IMR-90 (cell line): ENCODE data around the gene MBD3L2B. TPM values are rescaled to one million over a fixed set of nuclear protein-coding genes. Genes with fewer than 3 reads are reported as not detected.

Source experiments
- ATAC-seq: fragments of 200-7000 bp; cut with Tn5 transposase; 2 replicates; pipeline ENCODE4 v1.9.1; 2020; ENCODE audit warnings: low read depth, mild to moderate bottlenecking, moderate library complexity
- BruUV-seq: library from RNA; stranded (reverse); fragments of 400-500 nt; replicated peaks from 2 replicates; lab custom pipeline; 2021; lab: Mats Ljungman, UMichigan
- CTCF ChIA-PET: fragments of 300-600 bp; formaldehyde crosslinking; extraction: SDS; loops from one replicate; lab custom pipeline; 2021; ENCODE audit warnings: antibody characterized with exemption; lab: Yijun Ruan, JAX
- POLR2A ChIA-PET: fragments of 300-600 bp; sonication (Branson Sonifier 250); formaldehyde crosslinking; loops from one replicate; lab custom pipeline; 2022; ENCODE audit warnings: antibody characterized with exemption; ENCODE audit not compliant: unreplicated experiment; lab: Charles Lee
- DNase-seq: peaks from one replicate; pipeline ENCODE4 v3.0.0; 2013
- H2AFZ ChIP-seq: replicated peaks from 2 replicates; pipeline ENCODE3; 2013; ENCODE audit warnings: low read length, mild to moderate bottlenecking; ENCODE audit not compliant: poor library complexity
- H2AK5ac ChIP-seq: 2 replicates; pipeline ENCODE4 v1.6.1; 2013; ENCODE audit warnings: low read depth, low read length, inconsistent platforms
- H2AK9ac ChIP-seq: replicated peaks from 2 replicates; pipeline ENCODE3; 2013; ENCODE audit warnings: mild to moderate bottlenecking, low read depth, low read length, moderate library complexity; ENCODE audit not compliant: poor library complexity
- H2BK120ac ChIP-seq: 2 replicates; pipeline ENCODE4 v1.6.1; 2013; ENCODE audit warnings: low read depth, low read length, inconsistent platforms
- H2BK15ac ChIP-seq: 3 replicates; pipeline ENCODE4 v1.6.1; 2013; ENCODE audit warnings: low read depth, low read length, inconsistent platforms
- H2BK20ac ChIP-seq: 2 replicates; pipeline ENCODE4 v1.6.1; 2013; ENCODE audit warnings: low read depth, mild to moderate bottlenecking, inconsistent platforms, low read length, moderate library complexity
- H2BK5ac ChIP-seq: 2 replicates; pipeline ENCODE4 v1.6.1; 2013; ENCODE audit warnings: mild to moderate bottlenecking, low read depth, low read length, inconsistent platforms; ENCODE audit not compliant: poor library complexity, severe bottlenecking
- H3K14ac ChIP-seq: replicated peaks from 2 replicates; pipeline ENCODE4 v1.6.1; 2013; ENCODE audit warnings: low read depth, low read length, inconsistent platforms
- H3K18ac ChIP-seq: 2 replicates; pipeline ENCODE4 v1.6.1; 2013; ENCODE audit warnings: low read depth, low read length, control low read depth
- H3K23ac ChIP-seq: 2 replicates; pipeline ENCODE4 v1.6.1; 2013; ENCODE audit warnings: low read depth, low read length, inconsistent platforms
- H3K27ac ChIP-seq: 2 replicates; pipeline ENCODE4 v1.5.1; 2013; ENCODE audit warnings: mild to moderate bottlenecking, control low read depth, low read length; ENCODE audit not compliant: insufficient read depth
- H3K27me3 ChIP-seq: 2 replicates; pipeline ENCODE4 v1.6.1; 2013; ENCODE audit warnings: low read length; ENCODE audit not compliant: control insufficient read depth, insufficient read depth
- H3K36me3 ChIP-seq: 2 replicates; pipeline ENCODE4 v1.6.1; 2013; ENCODE audit warnings: low read length, mixed read lengths; ENCODE audit not compliant: control insufficient read depth, insufficient read depth
- H3K4ac ChIP-seq: 2 replicates; pipeline ENCODE4 v1.6.1; 2013; ENCODE audit warnings: low read depth, low read length, inconsistent platforms
- H3K4me1 ChIP-seq: 2 replicates; pipeline ENCODE4 v1.6.1; 2013; ENCODE audit warnings: low read length, mixed read lengths; ENCODE audit not compliant: control insufficient read depth, insufficient read depth
- H3K4me2 ChIP-seq: 2 replicates; pipeline ENCODE4 v1.6.1; 2013; ENCODE audit warnings: low read depth, mild to moderate bottlenecking, control low read depth, low read length, moderate library complexity
- H3K4me3 ChIP-seq: 2 replicates; pipeline ENCODE4 v1.5.1; 2013; ENCODE audit warnings: low read depth, mild to moderate bottlenecking, control low read depth, low read length, moderate library complexity; ENCODE audit not compliant: insufficient read depth
- H3K56ac ChIP-seq: 2 replicates; pipeline ENCODE4 v1.6.1; 2013; ENCODE audit warnings: low read length, inconsistent platforms; ENCODE audit not compliant: insufficient read depth; ENCODE audit errors: extremely low read depth
- H3K79me1 ChIP-seq, 2 experiments: 2 replicates each; pipeline ENCODE4 v1.6.1; 2013; ENCODE audit warnings: low read length in 2 of 2, inconsistent platforms in 1 of 2, low read depth in 1 of 2
- H3K9ac ChIP-seq: 2 replicates; pipeline ENCODE4 v1.6.1; 2013; ENCODE audit warnings: low read depth, low read length, control low read depth
- H3K9me1 ChIP-seq: 2 replicates; pipeline ENCODE4 v1.6.1; 2013; ENCODE audit warnings: low read length, inconsistent platforms; ENCODE audit not compliant: insufficient read depth
- H3K9me3 ChIP-seq: 2 replicates; pipeline ENCODE4 v1.6.1; 2013; ENCODE audit warnings: low read length; ENCODE audit not compliant: control insufficient read depth, insufficient read depth
- H4K20me1 ChIP-seq: 2 replicates; pipeline ENCODE4 v1.6.1; 2013; ENCODE audit warnings: low read length, inconsistent platforms; ENCODE audit not compliant: insufficient read depth
- H4K5ac ChIP-seq: 2 replicates; pipeline ENCODE4 v1.6.1; 2013; ENCODE audit warnings: mild to moderate bottlenecking, low read depth, low read length, control low read depth
- H4K8ac ChIP-seq, 2 experiments: 2 replicates each; pipeline ENCODE4 v1.6.1; 2013; ENCODE audit warnings: low read depth in 2 of 2, low read length in 2 of 2, control low read depth in 1 of 2, inconsistent platforms in 1 of 2
- H4K91ac ChIP-seq: 2 replicates; pipeline ENCODE4 v1.6.1; 2013; ENCODE audit warnings: low read depth, low read length, inconsistent platforms; ENCODE audit not compliant: insufficient read depth
- BHLHE40 ChIP-seq: fragments of 150-350 bp; IDR thresholded peaks from 2 replicates; pipeline ENCODE4 v1.6.1; 2016; ENCODE audit warnings: mild to moderate bottlenecking, low read depth, low read length
- FOS ChIP-seq: fragments of 150-350 bp; IDR thresholded peaks from 2 replicates; pipeline ENCODE4 v1.6.1; 2016; ENCODE audit warnings: low read depth, low read length
- MAFK ChIP-seq: IDR thresholded peaks from 2 replicates; pipeline ENCODE4 v1.6.1; 2012; ENCODE audit warnings: low read depth, low read length, improper control_type of control experiment
- MAZ ChIP-seq: IDR thresholded peaks from 2 replicates; pipeline ENCODE4 v1.6.1; 2012; ENCODE audit warnings: low read depth, mild to moderate bottlenecking, low read length, improper control_type of control experiment, moderate library complexity, borderline replicate concordance
- MXI1 ChIP-seq: IDR thresholded peaks from 2 replicates; pipeline ENCODE4 v1.6.1; 2012; ENCODE audit warnings: low read depth, mild to moderate bottlenecking, low read length, moderate library complexity, borderline replicate concordance
- RAD21 ChIP-seq: IDR thresholded peaks from 2 replicates; pipeline ENCODE4 v1.6.1; 2012; ENCODE audit warnings: low read length, improper control_type of control experiment
- RCOR1 ChIP-seq: IDR thresholded peaks from 2 replicates; pipeline ENCODE4 v1.6.1; 2012; ENCODE audit warnings: mild to moderate bottlenecking, low read length, improper control_type of control experiment; ENCODE audit not compliant: insufficient replicate concordance
- SMC3 ChIP-seq: fragments of 150-350 bp; IDR thresholded peaks from 2 replicates; pipeline ENCODE4 v1.6.1; 2016; ENCODE audit warnings: low read depth, mild to moderate bottlenecking, antibody characterized with exemption, low read length, moderate library complexity
- USF2 ChIP-seq: fragments of 150-350 bp; IDR thresholded peaks from 2 replicates; pipeline ENCODE4 v1.6.1; 2017; ENCODE audit warnings: mild to moderate bottlenecking, antibody characterized with exemption, low read length, low read depth
- WGBS, 2 experiments: methylation state at CpG; one replicate each; pipeline versions ENCODE4 v1.1.5 to v1.1.7; 2013; ENCODE audit warnings: missing lambda C conversion rate in 2 of 2; ENCODE audit not compliant: insufficient read length in 1 of 2; ENCODE audit errors: extremely low coverage in 2 of 2; 5-methylcytosine and 5-hydroxymethylcytosine counted together
- dilution Hi-C: fragments of 300-500 bp; cut with HindIII; formaldehyde crosslinking; loops from one replicate; pipeline ENCODE4 v1.14.3; 2018; ENCODE audit warnings: low sequenced_read_pairs; ENCODE audit not compliant: unreplicated experiment
- in situ Hi-C: fragments of 300-500 bp; cut with MboI; formaldehyde crosslinking; loops from 3 replicates; pipeline ENCODE4 v1.14.3; 2019; ENCODE audit warnings: low sequenced_read_pairs, inconsistent platforms, mixed read lengths
- intact Hi-C: fragments of 100-400 bp; cut with micrococcal nuclease; formaldehyde crosslinking; loops from 2 replicates; pipeline ENCODE4 v1.10.0; 2022
- polyA plus RNA-seq, 3 experiments: library from polyadenylated mRNA; depleted of rRNA; stranded (reverse); fragments of >200 nt; gene quantifications; 2 replicates each; pipeline ENCODE4 v1.2.3, GENCODE V29; 2012; ENCODE audit warnings: low replicate concordance in 1 of 3
- total RNA-seq: library from RNA; depleted of rRNA; stranded (reverse); fragments of >200 nt; gene quantifications from 2 replicates; pipeline ENCODE4 v1.2.3, GENCODE V29; 2012

MBD3L2B gene
- total and polyA plus RNA-seq, 2 of the 4 experiments (the other 2 are of a cell fraction), result not detected

- Histone ChIP-seq H2AK5ac (no peak overlapping the region), H3K79me1 (peaks cover 11 to 18% of the 10 kb centered on the region in 2 experiments), H3K56ac (no peak overlapping the region), H3K9me1 (no peaks in the 10 kb centered on the region), H4K5ac (no peak overlapping the region; the same call in 1 of the 2 replicates), H3K4me3 (no peak overlapping the region), H3K27me3 (no peaks in the 10 kb centered on the region), H3K4ac (0 out of 2 replicates have a peak overlapping the region, but pooled peaks have one; percentile 43), H2AK9ac (no peak overlapping the region), H2AFZ (peak overlapping the region; percentile 99), H2BK15ac (no peak overlapping the region), H3K4me1 (no peaks in the 10 kb centered on the region), H4K91ac (0 out of 2 replicates have a peak overlapping the region, but pooled peaks have one; percentile 27), H2BK5ac (no peak overlapping the region), H3K18ac (no peak overlapping the region), H4K8ac (peak overlapping the region; percentile 68 to 76), H3K14ac (no peak overlapping the region), H3K9me3 (peaks cover 2% of the 10 kb centered on the region; the same call in 1 of the 2 replicates), H2BK20ac (no peak overlapping the region), H3K27ac (no peak overlapping the region), H3K9ac (no peak overlapping the region), H3K23ac (no peak overlapping the region), H4K20me1 (no peaks in the 10 kb centered on the region), H3K36me3 (peaks cover 15% of the 10 kb centered on the region), H2BK120ac (no peak overlapping the region), H3K4me2 (no peak overlapping the region)
- TF ChIP-seq BHLHE40 (no peak), RAD21 (no peak), MXI1 (no peak), MAFK (no peak), MAZ (no peak), SMC3 (no peak), FOS (no peak), USF2 (no peak), RCOR1 (no peak)
- no peak for ATAC-seq
- BruUV-seq, result no TSS peak
- no CpG with 5 or more reads among the region's 6 CpGs for whole genome bisulfite sequencing, 2 experiments
- CTCF ChIA-PET, result interaction anchor here (0.6 kb wide), 1 partner anchor 79 kb away, joined by 3 read pairs; no protein-coding TSS in a partner anchor
- no peak for DNase-seq
- dilution Hi-C loops (no loop called here), in situ Hi-C loops (no loop called here), intact Hi-C loops (loop anchor here (10.0 kb wide), 1 partner anchor 334 kb away; the partner anchor contains the start of genes GPR108 and TRIP10)
- POLR2A ChIA-PET, result no interaction called here
These were observed 47.4 kb upstream of the MBD3L2B start for GRCh38 chr19:7068599-7068998.
